Activated CD4-positive, alpha-beta memory T cell treated with anti-CD3 and anti-CD28 coated beads for 36 hours (primary cell): ENCODE data around the gene GP1BB. TPM values are rescaled to one million over a fixed set of nuclear protein-coding genes. Genes with fewer than 3 reads are reported as not detected.
A peak's percentile ranks its signal among the peaks of the same experiment; 100 is the strongest.

ENCODE experiments used
- CTCF ChIA-PET: fragments of 350-600 bp; sonication (Branson Sonifier 250); formaldehyde crosslinking; loops from one replicate; lab custom pipeline; 2021; ENCODE audit warnings: antibody characterized with exemption, inconsistent platforms; lab: Charles Lee
- POLR2A ChIA-PET: fragments of 350-600 bp; sonication (Branson Sonifier 250); formaldehyde crosslinking; loops from one replicate; lab custom pipeline; 2021; ENCODE audit warnings: antibody characterized with exemption; lab: Charles Lee
- DNase-seq: peaks from one replicate; pipeline ENCODE4 v3.0.0-alpha.2; 2020
- H3K27ac Mint-ChIP-seq: one replicate; pipeline ENCODE4 v1.8.0; 2021; ENCODE audit warnings: mixed read lengths
- H3K27me3 Mint-ChIP-seq: one replicate; pipeline ENCODE4 v1.8.0; 2021; ENCODE audit warnings: mixed read lengths
- H3K36me3 Mint-ChIP-seq: one replicate; pipeline ENCODE4 v1.8.0; 2021; ENCODE audit warnings: mixed read lengths
- H3K4me1 Mint-ChIP-seq: one replicate; pipeline ENCODE4 v1.8.0; 2021; ENCODE audit warnings: low read depth, mixed read lengths
- H3K4me3 Mint-ChIP-seq: one replicate; pipeline ENCODE4 v1.8.0; 2021; ENCODE audit warnings: mild to moderate bottlenecking, mixed read lengths
- H3K9me3 Mint-ChIP-seq: one replicate; pipeline ENCODE4 v1.8.0; 2021; ENCODE audit warnings: mixed read lengths
- intact Hi-C: fragments of 100-400 bp; cut with micrococcal nuclease; formaldehyde crosslinking; loops from one replicate; pipeline ENCODE4 v1.15.1; 2023
- total RNA-seq, 2 experiments: library from RNA; stranded (reverse); gene quantifications; one replicate each; pipeline ENCODE4 v1.2.3, GENCODE V29; 2021

Gene GP1BB
- total RNA-seq, 2 experiments from 2014 or later = not detected

GRCh38 chr22:19757985-19758895, 34.9 kb downstream of the GP1BB start:
- no peak overlapping the region for H3K27ac Mint-ChIP-seq
- H3K27me3 Mint-ChIP-seq = peaks cover 64% of the 10 kb centered on the region
- intact Hi-C loops = loop anchor here (5.0 kb wide), 1 partner anchor 134 kb away; no protein-coding TSS in a partner anchor
- ChIA-PET POLR2A (no interaction called here), CTCF (interaction anchor here (2.5 kb wide), 1 partner anchor 152 kb away, joined by 14 read pairs; no protein-coding TSS in a partner anchor)
- H3K36me3 Mint-ChIP-seq = peaks cover 2% of the 10 kb centered on the region
- no peak for DNase-seq
- H3K4me3 Mint-ChIP-seq = no peak overlapping the region
- H3K9me3 Mint-ChIP-seq = no peaks in the 10 kb centered on the region
- peaks cover 29% of the 10 kb centered on the region for H3K4me1 Mint-ChIP-seq

- ChIA-PET CTCF (no interaction called here), POLR2A (no interaction called here)
- Mint-ChIP-seq H3K36me3 (peaks cover 2% of the 10 kb centered on the region), H3K4me1 (peaks cover 29% of the 10 kb centered on the region), H3K27me3 (peaks cover 63% of the 10 kb centered on the region), H3K27ac (no peak overlapping the region), H3K9me3 (no peaks in the 10 kb centered on the region), H3K4me3 (no peak overlapping the region)
- intact Hi-C loops = loop anchor here (5.0 kb wide), 1 partner anchor 133 kb away; no protein-coding TSS in a partner anchor
- no peak for DNase-seq
Measured at GRCh38 chr22:19758896-19759426, 35.6 kb downstream of the GP1BB start.

- H3K9me3 Mint-ChIP-seq = no peaks in the 10 kb centered on the region
- intact Hi-C loops = loop anchor here (5.0 kb wide), 1 partner anchor 133 kb away; no protein-coding TSS in a partner anchor
- H3K27me3 Mint-ChIP-seq = peaks cover 61% of the 10 kb centered on the region
- peaks cover 2% of the 10 kb centered on the region for H3K36me3 Mint-ChIP-seq
- no peak for DNase-seq
- peaks cover 29% of the 10 kb centered on the region for H3K4me1 Mint-ChIP-seq
- CTCF ChIA-PET = no interaction called here
- peak overlapping the region; percentile 42 for H3K4me3 Mint-ChIP-seq
- no peak overlapping the region for H3K27ac Mint-ChIP-seq
- POLR2A ChIA-PET = no interaction called here
Measured at GRCh38 chr22:19759427-19760057, 36.2 kb downstream of the GP1BB start.

- no peak for DNase-seq
- H3K27me3 Mint-ChIP-seq = peaks cover 68% of the 10 kb centered on the region
- ChIA-PET CTCF (interaction anchor here (0.6 kb wide), 1 partner anchor 30 kb away, joined by 3 read pairs; no protein-coding TSS in a partner anchor), POLR2A (no interaction called here)
- intact Hi-C loops = no loop called here
- peaks cover 29% of the 10 kb centered on the region for H3K4me1 Mint-ChIP-seq
- H3K4me3 Mint-ChIP-seq = peak within 1 kb of the TSS; percentile 42
- no peaks in the 10 kb centered on the region for H3K9me3 Mint-ChIP-seq
- peaks cover 2% of the 10 kb centered on the region for H3K36me3 Mint-ChIP-seq
- H3K27ac Mint-ChIP-seq = no peak within 1 kb of the TSS
Measured at GRCh38 chr22:19760058-19760950, 37.0 kb downstream of the GP1BB start, which contains the start of gene TBX1. TSS of gene TBX1 (plus strand) at chr22:19760778. CDS start at chr22:19760844, 66 bp downstream.

- intact Hi-C loops = no loop called here
- Mint-ChIP-seq H3K27me3 (peaks cover 65% of the 10 kb centered on the region), H3K36me3 (peaks cover 2% of the 10 kb centered on the region), H3K9me3 (no peaks in the 10 kb centered on the region), H3K4me1 (peaks cover 23% of the 10 kb centered on the region), H3K27ac (no peak overlapping the region), H3K4me3 (peak overlapping the region; percentile 4)
- no peak for DNase-seq
- CTCF ChIA-PET = interaction anchor here (0.6 kb wide), 1 partner anchor 31 kb away, joined by 3 read pairs; no protein-coding TSS in a partner anchor
- POLR2A ChIA-PET = no interaction called here
Measured at GRCh38 chr22:19760951-19761724, 37.8 kb downstream of the GP1BB start.

GRCh38 chr22:19761725-19762567, 38.6 kb downstream of the GP1BB start:
- Mint-ChIP-seq H3K4me1 (peaks cover 20% of the 10 kb centered on the region), H3K36me3 (peaks cover 2% of the 10 kb centered on the region), H3K9me3 (no peaks in the 10 kb centered on the region), H3K27me3 (peaks cover 60% of the 10 kb centered on the region), H3K27ac (no peak overlapping the region), H3K4me3 (peak overlapping the region; percentile 4)
- DNase-seq = no peak
- CTCF ChIA-PET = interaction anchor here (1.1 to 1.6 kb wide), 3 partner anchors 31 to 148 kb away, joined by 4 to 7 read pairs (median 5); partner anchors contain the start of gene GP1BB
- POLR2A ChIA-PET = no interaction called here
- intact Hi-C loops = no loop called here

GRCh38 chr22:19762568-19763457, 39.5 kb downstream of the GP1BB start:
- Mint-ChIP-seq H3K27me3 (peaks cover 59% of the 10 kb centered on the region), H3K27ac (no peak overlapping the region)

GRCh38 chr22:19763458-19764298, 40.3 kb downstream of the GP1BB start:
- CTCF ChIA-PET = interaction anchor here (0.7 to 3.2 kb wide), 4 partner anchors 33 to 146 kb away, joined by 4 to 12 read pairs (median 6); no protein-coding TSS in a partner anchor
- no peak for DNase-seq
- peaks cover 63% of the 10 kb centered on the region for H3K27me3 Mint-ChIP-seq
- no peak overlapping the region for H3K4me3 Mint-ChIP-seq
- H3K36me3 Mint-ChIP-seq = peaks cover 2% of the 10 kb centered on the region
- intact Hi-C loops = no loop called here
- no peaks in the 10 kb centered on the region for H3K9me3 Mint-ChIP-seq
- POLR2A ChIA-PET = no interaction called here
- H3K27ac Mint-ChIP-seq = no peak overlapping the region
- H3K4me1 Mint-ChIP-seq = peaks cover 18% of the 10 kb centered on the region

More at GRCh38 chr22:19762568-19763457, 39.5 kb downstream of the GP1BB start:
- intact Hi-C loops = no loop called here
- POLR2A ChIA-PET = no interaction called here
- Mint-ChIP-seq H3K4me3 (no peak overlapping the region), H3K4me1 (peaks cover 18% of the 10 kb centered on the region), H3K9me3 (no peaks in the 10 kb centered on the region), H3K36me3 (peaks cover 2% of the 10 kb centered on the region)
- no peak for DNase-seq
- CTCF ChIA-PET = interaction anchor here (1.1 to 1.6 kb wide), 3 partner anchors 32 to 147 kb away, joined by 4 to 7 read pairs (median 5); partner anchors contain the start of gene GP1BB

GRCh38 chr22:19764299-19764593, 40.9 kb downstream of the GP1BB start:
- peaks cover 18% of the 10 kb centered on the region for H3K4me1 Mint-ChIP-seq
- intact Hi-C loops = no loop called here
- peaks cover 64% of the 10 kb centered on the region for H3K27me3 Mint-ChIP-seq
- POLR2A ChIA-PET = no interaction called here
- no peak overlapping the region for H3K4me3 Mint-ChIP-seq
- DNase-seq = no peak
- H3K9me3 Mint-ChIP-seq = no peaks in the 10 kb centered on the region
- no peak overlapping the region for H3K27ac Mint-ChIP-seq
- CTCF ChIA-PET = interaction anchor here (0.7 to 3.2 kb wide), 2 partner anchors 34 to 146 kb away, joined by 4 to 12 read pairs; no protein-coding TSS in a partner anchor
- peaks cover 2% of the 10 kb centered on the region for H3K36me3 Mint-ChIP-seq
